Lower leg skin (tissue), 4 donors: Measurements from ENCODE around the gene SELP. TPM values are rescaled to one million over a fixed set of nuclear protein-coding genes. Genes with fewer than 3 reads are reported as not detected.

Source experiments
- DNase-seq, 2 donors: peaks; one replicate each; pipeline ENCODE4 v3.0.0-alpha.2; 2019; ENCODE audit warnings: low spot score in 2 of 2
- H3K4me3 ChIP-seq: fragments of 200-600 bp; sonication (generic); 2 replicates; pipeline ENCODE4 v1.5.1; 2017; ENCODE audit warnings: mild to moderate bottlenecking, low read depth; ENCODE audit not compliant: poor library complexity, severe bottlenecking
- CTCF ChIP-seq, 3 donors: fragments of 450-650 bp; IDR thresholded peaks; one replicate each; pipeline ENCODE4 v1.5.1; 2016; ENCODE audit warnings: antibody characterized with exemption in 3 of 3, mild to moderate bottlenecking in 3 of 3, moderate library complexity in 2 of 3
- POLR2A ChIP-seq, 2 donors: fragments of 450-650 bp; IDR thresholded peaks; one replicate each; pipeline ENCODE4 v1.6.1; 2016 to 2017; ENCODE audit warnings: antibody characterized with exemption in 2 of 2, mild to moderate bottlenecking in 1 of 2, moderate library complexity in 1 of 2
- WGBS, 2 donors: methylation state at CpG; one replicate each; pipeline ENCODE4 v1.1.5; 2018; 5-methylcytosine and 5-hydroxymethylcytosine counted together
- intact Hi-C: fragments of 100-400 bp; cut with DNase I; formaldehyde crosslinking; loops from one replicate; pipeline ENCODE4 v1.15.0; 2023; ENCODE audit warnings: low total_unique reads
- total RNA-seq, 4 donors: library from RNA; depleted of rRNA; stranded (reverse); fragments of >200 nt; gene quantifications; one replicate each; pipeline ENCODE4 v1.1.0, GENCODE V29; 2016

The SELP gene
- total RNA-seq, 4 donors from 2014 or later: 0.30 to 8.5 (median 0.54) TPM

GRCh38 chr1:169584483-169585144 is 45.3 kb downstream of the SELP start:
- no peak overlapping the region for H3K4me3 ChIP-seq
- intact Hi-C loops: no loop called here
- no peak for TF ChIP-seq CTCF (IDR thresholded peaks at IDR 0.05)
- no peak for TF ChIP-seq POLR2A (IDR thresholded peaks at IDR 0.05)
- WGBS, 2 donors: 27 to 38% methylated on average over 4 of the region's 4 CpGs
- no peak for DNase-seq

GRCh38 chr1:169577981-169578738 is 51.8 kb downstream of the SELP start:
- WGBS, 2 donors: 80 to 82% methylated on average over 5 of the region's 5 CpGs
- DNase-seq: no peak
- TF ChIP-seq CTCF (IDR thresholded peaks at IDR 0.05) (no peak), POLR2A (IDR thresholded peaks at IDR 0.05) (no peak)
- intact Hi-C loops: no loop called here
- H3K4me3 ChIP-seq: no peak overlapping the region

- WGBS, 2 donors: 81 to 85% methylated on average over 1 of the region's 1 CpG
- H3K4me3 ChIP-seq: no peak overlapping the region
- DNase-seq: no peak
- intact Hi-C loops: no loop called here
- TF ChIP-seq POLR2A (IDR thresholded peaks at IDR 0.05): no peak
- no peak for TF ChIP-seq CTCF (IDR thresholded peaks at IDR 0.05)
Measured at GRCh38 chr1:169576935-169577331, 53.0 kb downstream of the SELP start.

GRCh38 chr1:169576241-169576934 is 53.5 kb downstream of the SELP start:
- TF ChIP-seq POLR2A (IDR thresholded peaks at IDR 0.05): no peak
- no peak for TF ChIP-seq CTCF (IDR thresholded peaks at IDR 0.05)
- intact Hi-C loops: no loop called here
- no peak for DNase-seq
- no peak overlapping the region for H3K4me3 ChIP-seq
- whole genome bisulfite sequencing, 2 donors: 74 to 76% methylated on average over 5 of the region's 5 CpGs

GRCh38 chr1:169574336-169574735 is 55.6 kb downstream of the SELP start:
- WGBS, 2 donors: 35 to 44% methylated on average over 4 of the region's 4 CpGs
- intact Hi-C loops: no loop called here
- DNase-seq: peak in 1 of 2 donors; percentile 21
- TF ChIP-seq CTCF (IDR thresholded peaks at IDR 0.05) (no peak), POLR2A (IDR thresholded peaks at IDR 0.05) (no peak)
- H3K4me3 ChIP-seq: no peak overlapping the region
